Body of pancreas (tissue), 4 donors: ENCODE measurements around the gene DELE1.

ENCODE experiments used
- CTCF ChIP-seq, 7 experiments: fragments of 450-650 bp in 4 of 7; fragments of 200-600 bp in 3 of 7; sonication (generic) in 3 of 7; IDR thresholded peaks; one replicate each; pipeline ENCODE4 v1.5.1; 2016 to 2019; ENCODE audit warnings: antibody characterized with exemption in 7 of 7
- POLR2A ChIP-seq, 3 donors: fragments of 450-650 bp; IDR thresholded peaks; one replicate each; pipeline ENCODE4 v1.6.1; 2016; ENCODE audit warnings: antibody characterized with exemption in 3 of 3, mild to moderate bottlenecking in 2 of 3

- no peak for TF ChIP-seq CTCF (IDR thresholded peaks at IDR 0.05)
- no peak for TF ChIP-seq POLR2A (IDR thresholded peaks at IDR 0.05)
These were observed 27.7 kb downstream of the DELE1 start for GRCh38 chr5:141951332-141951781.
